Hematopoietic multipotent progenitor cell (in vitro differentiated cells): ENCODE measurements around the gene DGUOK. TPM values are rescaled to one million over a fixed set of nuclear protein-coding genes. Genes with fewer than 3 reads are reported as not detected.
A peak's percentile ranks its signal among the peaks of the same experiment; 100 is the strongest.
"Not testable (repeated sequence)": the region's sequence is repeated elsewhere in the genome, so short reads cannot be mapped to it uniquely, and the experiment has no call there.

Experiments
- DNase-seq, 3 donors: peaks; one replicate each; pipeline ENCODE4 v3.0.0-alpha.2; 2011 to 2015; ENCODE audit warnings: low read depth in 2 of 3, low spot score in 2 of 3
- total RNA-seq: library from RNA; depleted of rRNA; stranded (reverse); fragments of >200 nt; gene quantifications from one replicate; pipeline ENCODE4 v1.2.3, GENCODE V29; 2012

Gene DGUOK
- total RNA-seq, 1 donor = 38.5 TPM

DNA sequence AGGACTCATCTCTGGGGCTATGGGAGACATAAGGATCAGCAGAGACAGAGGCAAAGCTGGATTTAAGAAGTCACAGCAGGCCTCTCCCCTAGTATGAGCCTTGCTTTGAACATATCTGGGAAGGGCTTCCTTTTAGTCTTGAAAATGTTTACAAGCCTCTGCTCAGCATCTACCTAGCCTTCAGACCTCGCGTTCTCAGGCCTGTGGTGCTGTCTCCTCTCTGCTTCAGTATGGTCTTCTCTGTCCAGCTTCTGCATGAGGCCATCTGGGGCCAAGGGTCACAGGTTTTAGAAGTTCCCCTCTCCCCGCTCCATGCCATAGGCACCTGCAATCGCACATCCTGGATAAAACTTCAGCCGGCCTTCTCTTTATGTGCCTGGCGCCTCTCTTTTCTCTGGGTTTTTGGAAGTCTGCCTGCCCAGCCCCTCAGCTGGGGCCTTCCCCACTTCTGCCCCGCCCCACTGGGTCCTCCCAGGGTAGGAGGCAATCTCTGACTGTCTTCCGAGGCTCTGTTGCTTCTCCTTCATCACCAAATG lies 26.8 kb upstream of the DGUOK start:
- no peak for DNase-seq

DNA sequence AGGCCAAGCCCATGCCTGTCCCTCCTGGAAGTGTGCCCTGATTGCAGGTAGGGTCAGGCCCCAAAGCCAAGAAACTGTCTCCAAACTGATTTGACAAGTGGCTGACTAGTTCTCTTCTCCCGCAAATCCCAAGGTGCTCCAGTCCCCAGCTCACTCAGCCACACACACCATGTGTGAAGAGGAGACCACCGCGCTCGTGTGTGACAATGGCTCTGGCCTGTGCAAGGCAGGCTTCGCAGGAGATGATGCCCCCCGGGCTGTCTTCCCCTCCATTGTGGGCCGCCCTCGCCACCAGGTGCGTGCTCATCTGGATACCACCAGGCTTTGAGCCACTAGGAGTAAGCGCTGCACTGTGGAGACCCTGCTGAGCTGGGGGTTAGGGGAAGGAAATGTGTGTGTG lies 25.5 kb upstream of the DGUOK start:
- DNase-seq = no peak

DNA sequence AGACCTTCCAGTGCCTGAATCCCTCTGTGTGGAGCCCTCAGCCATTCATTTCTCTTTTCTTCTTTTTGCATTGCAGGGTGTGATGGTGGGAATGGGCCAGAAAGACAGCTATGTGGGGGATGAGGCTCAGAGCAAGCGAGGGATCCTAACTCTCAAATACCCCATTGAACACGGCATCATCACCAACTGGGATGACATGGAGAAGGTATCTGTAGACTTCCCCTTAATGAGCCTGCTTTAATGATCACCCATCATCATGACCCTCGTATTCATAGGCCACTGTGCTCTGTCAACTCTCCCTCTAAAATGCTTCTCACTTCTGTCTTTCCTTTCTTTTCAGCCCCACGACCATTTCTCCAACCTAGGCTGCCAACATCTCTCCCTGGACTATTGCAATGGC lies 24.4 kb upstream of the DGUOK start:
- DNase-seq = no peak

DNA sequence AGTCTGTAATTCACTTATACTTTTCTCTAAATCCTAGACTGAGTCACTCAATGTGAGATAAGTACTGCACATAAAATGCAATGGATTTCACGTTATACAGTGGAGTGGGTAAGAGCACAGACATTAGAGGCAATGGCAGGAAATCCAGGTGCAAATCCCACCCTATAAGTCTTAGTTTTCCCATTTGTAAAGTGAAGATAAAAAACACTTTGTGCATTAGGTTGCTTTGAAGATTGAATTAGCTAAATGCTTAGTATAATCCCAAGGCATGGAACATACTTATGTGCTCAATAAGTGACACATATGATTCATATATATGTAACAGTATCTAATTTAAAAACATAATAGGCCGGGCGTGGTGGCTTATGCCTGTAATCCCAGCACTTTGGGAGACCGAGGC lies 23.4 kb upstream of the DGUOK start:
- no peak for DNase-seq

- not testable (repeated sequence) for DNase-seq
These were observed 22.6 kb upstream of the DGUOK start for GRCh38 chr2:73903949-73904613.

GRCh38 chr2:73904952-73905351 lies 21.7 kb upstream of the DGUOK start:
- DNase-seq = no peak

- no peak for DNase-seq
These were observed 19.7 kb upstream of the DGUOK start for GRCh38 chr2:73906847-73907505.

DNA sequence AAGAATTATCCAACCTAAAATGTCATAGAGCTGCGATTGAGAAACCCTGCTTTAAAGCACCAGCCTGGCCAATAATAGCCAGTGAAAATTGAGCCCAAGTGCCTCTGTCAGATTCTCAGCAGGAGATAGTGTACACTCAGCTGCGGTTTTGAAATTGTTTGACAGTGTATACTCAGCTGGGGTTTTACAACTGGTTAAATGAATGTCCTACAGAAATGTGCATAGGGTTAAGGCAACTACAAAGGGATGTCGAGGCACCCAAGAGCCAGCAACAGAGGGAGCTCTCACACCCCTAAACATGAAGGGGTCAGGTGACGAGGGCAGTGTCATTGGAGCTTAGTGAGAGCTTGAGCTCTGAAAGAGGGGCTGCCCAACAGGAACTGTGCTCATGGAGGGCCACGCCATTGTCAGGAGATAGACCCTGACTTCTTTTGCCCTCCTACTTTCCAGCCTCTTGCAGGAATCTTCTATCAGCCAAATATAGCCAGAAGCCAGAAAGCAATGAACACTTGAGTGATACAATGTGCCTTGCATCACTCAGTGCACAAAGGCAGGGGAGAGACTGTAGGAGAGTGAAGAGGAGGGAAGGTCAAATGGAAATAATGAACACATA lies 18.7 kb upstream of the DGUOK start:
- peak; percentile 21 to 65 (median 32) for DNase-seq

- DNase-seq = no peak
These were observed 17.7 kb upstream of the DGUOK start for GRCh38 chr2:73908689-73909652.

- no peak for DNase-seq
These were observed 15.7 kb upstream of the DGUOK start for GRCh38 chr2:73910873-73911547.

GRCh38 chr2:73911548-73912208 lies 15.0 kb upstream of the DGUOK start:
- DNase-seq = no peak

DNA sequence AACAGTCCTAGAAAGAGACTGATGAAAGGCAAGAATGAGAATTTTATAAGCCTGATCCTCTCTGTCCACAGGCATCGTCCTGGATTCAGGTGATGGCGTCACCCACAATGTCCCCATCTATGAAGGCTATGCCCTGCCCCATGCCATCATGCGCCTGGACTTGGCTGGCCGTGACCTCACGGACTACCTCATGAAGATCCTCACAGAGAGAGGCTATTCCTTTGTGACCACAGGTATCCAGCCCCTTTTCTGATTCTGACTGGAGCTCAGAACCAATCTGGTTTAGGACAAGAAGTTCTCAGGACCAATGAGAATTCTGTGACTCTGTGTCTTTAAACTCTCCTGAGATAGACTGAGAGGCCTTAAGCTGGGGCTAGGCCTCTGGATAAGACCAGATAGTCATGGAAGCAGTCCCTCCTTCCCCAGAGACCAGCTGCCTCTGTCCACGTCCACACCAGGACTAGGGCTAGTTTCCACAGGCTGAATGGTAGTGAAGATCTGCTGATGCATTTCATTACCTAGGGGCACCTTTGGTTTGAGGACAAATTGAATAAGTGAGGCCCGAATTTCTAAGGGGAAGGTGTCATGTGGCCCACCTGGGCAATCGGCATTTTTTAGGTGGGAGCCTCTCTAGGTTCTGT lies 13.1 kb upstream of the DGUOK start:
- DNase-seq = no peak

GRCh38 chr2:73914667-73915066 lies 12.0 kb upstream of the DGUOK start:
- no peak for DNase-seq

- DNase-seq = no peak
These were observed 11.2 kb upstream of the DGUOK start for GRCh38 chr2:73915437-73915993.

DNA sequence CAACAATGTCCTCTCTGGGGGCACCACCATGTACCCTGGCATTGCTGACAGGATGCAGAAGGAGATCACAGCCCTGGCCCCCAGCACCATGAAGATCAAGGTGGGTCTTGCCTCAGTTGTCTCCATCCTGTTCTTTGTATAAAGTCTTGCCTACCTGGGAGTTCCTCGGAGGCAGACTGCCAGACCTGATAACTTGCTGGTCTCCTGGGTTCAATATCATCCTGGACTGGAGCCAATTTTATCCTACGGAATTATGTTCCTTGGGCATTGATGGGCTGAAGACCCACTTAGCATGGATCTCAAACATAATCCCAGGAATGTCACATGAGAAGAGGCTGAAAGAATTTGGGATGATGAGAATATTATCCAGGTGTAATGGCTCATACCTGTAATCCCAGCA lies 10.0 kb upstream of the DGUOK start:
- DNase-seq = no peak

- DNase-seq = no peak
These were observed 9.4 kb upstream of the DGUOK start for GRCh38 chr2:73917296-73917695.

DNA sequence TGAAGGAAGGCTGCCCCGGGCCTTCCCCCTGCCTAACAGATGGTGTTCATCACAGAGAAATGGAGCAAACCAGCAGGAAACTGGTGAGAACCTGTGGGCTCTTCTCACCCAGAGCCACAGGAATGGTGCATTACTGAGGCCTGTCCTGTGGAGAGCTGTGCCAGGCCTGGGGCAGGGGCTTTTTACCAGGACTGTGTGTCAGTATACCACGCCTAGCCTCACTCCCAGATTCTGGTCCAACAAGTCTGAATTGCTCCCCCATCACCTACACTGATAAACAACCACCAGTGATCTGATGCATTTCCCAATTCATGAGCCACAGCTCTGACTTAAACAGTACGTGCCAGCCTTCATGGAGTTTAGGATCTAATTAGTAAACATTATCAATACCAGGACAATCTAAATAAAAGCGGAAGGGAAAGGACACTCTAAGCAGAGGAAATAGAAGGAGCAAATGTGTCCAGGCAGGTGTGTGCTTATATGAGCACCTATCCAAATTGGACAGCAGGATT lies 8.9 kb upstream of the DGUOK start:
- DNase-seq = no peak

DNA sequence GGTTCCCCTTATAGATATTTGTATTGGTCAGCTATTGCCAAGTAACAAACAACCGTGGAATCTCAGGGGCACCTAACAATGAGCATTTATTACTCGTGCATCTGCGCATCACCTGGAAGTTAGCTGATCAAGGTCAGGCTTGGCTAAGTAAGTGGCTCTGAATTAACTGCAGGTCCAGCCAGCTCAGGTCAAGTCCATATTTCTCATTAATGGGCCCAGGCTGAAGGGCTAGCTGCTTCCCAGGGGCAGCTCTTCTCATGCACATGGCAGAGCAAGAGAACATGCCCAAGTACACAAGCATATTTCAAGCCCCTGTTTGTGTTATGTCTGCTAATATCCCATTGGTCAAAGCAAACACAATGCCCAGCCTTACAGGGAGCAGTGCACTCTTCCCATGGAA lies 7.8 kb upstream of the DGUOK start:
- no peak for DNase-seq
